ENCODE results near the gene RUSF1. TPM values are rescaled to one million over a fixed set of nuclear protein-coding genes. Genes with fewer than 3 reads are reported as not detected.

RUSF1 gene
- total and polyA plus RNA-seq, 9 of the 15 experiments (the other 6 are each of a cell fraction or from before 2014, with no cell fraction given), result 0.80 to 52.8 (median 27.6) TPM

DNA sequence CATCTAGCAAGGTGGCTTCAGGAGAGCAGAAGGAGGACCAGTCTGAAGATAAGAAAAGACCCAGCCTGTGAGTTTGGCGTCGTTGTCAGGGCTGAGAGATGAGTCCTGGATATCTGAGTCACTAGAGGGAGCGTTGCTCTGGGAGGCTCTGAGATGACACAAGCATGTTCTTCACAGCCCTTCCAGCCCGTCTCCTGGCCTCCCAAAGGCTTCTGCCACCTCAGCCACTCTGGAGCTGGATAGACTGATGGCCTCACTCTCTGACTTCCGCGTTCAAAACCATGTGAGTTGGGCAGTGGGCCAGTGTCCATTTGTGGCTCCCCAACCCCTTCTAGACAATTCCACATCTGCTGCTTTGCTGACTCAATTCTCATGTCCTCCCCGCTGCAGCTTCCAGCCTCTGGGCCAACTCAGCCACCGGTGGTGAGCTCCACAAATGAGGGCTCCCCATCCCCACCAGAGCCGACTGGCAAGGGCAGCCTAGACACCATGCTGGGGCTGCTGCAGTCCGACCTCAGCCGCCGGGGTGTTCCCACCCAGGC lies 33.9 kb downstream of the RUSF1 start (continued):
- TF ChIP-seq, protein P1, sequence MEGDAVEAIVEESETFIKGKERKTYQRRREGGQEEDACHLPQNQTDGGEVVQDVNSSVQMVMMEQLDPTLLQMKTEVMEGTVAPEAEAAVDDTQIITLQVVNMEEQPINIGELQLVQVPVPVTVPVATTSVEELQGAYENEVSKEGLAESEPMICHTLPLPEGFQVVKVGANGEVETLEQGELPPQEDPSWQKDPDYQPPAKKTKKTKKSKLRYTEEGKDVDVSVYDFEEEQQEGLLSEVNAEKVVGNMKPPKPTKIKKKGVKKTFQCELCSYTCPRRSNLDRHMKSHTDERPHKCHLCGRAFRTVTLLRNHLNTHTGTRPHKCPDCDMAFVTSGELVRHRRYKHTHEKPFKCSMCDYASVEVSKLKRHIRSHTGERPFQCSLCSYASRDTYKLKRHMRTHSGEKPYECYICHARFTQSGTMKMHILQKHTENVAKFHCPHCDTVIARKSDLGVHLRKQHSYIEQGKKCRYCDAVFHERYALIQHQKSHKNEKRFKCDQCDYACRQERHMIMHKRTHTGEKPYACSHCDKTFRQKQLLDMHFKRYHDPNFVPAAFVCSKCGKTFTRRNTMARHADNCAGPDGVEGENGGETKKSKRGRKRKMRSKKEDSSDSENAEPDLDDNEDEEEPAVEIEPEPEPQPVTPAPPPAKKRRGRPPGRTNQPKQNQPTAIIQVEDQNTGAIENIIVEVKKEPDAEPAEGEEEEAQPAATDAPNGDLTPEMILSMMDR (IDR thresholded peaks at IDR 0.05 in 2 of 3, conservative IDR thresholded peaks at IDR 0.05 in 1 of 3; ENCODE audit: insufficient read depth in 2 of 3, low read depth in 1 of 3, low read length in 3 of 3), result peak; percentile 18 to 46 (median 31); a peak in 3 of 6 replicates
- TF ChIP-seq CTBP1 (IDR thresholded peaks at IDR 0.05; ENCODE audit: borderline replicate concordance) (peak; percentile 77), DPF2 (IDR thresholded peaks at IDR 0.05) (peak; percentile 52; the same call in 1 of the 2 replicates), U2AF2 (optimal IDR thresholded peaks at IDR 0.05; ENCODE audit: low read depth, low read length) (no peak)
- TF ChIP-seq, protein P2, sequence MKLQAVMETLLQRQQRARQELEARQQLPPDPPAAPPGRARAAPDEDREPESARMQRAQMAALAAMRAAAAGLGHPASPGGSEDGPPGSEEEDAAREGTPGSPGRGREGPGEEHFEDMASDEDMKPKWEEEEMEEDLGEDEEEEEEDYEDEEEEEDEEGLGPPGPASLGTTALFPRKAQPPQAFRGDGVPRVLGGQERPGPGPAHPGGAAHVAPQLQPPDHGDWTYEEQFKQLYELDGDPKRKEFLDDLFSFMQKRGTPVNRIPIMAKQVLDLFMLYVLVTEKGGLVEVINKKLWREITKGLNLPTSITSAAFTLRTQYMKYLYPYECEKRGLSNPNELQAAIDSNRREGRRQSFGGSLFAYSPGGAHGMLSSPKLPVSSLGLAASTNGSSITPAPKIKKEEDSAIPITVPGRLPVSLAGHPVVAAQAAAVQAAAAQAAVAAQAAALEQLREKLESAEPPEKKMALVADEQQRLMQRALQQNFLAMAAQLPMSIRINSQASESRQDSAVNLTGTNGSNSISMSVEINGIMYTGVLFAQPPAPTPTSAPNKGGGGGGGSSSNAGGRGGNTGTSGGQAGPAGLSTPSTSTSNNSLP (IDR thresholded peaks at IDR 0.05; ENCODE audit: borderline replicate concordance, low read depth, low read length), result no peak

Measured in K562 (cell line).